ENCODE measurements around the gene PDE5A. TPM values are rescaled to one million over a fixed set of nuclear protein-coding genes. Genes with fewer than 3 reads are reported as not detected.

The PDE5A gene
- polyA plus RNA-seq, 1 donor (not counting 4 experiments of a cell fraction or from before 2014, with no cell fraction given): 3.6 TPM

GRCh38 chr4:119656342-119656741, 27.7 kb upstream of the PDE5A start:
- no peak overlapping the region for H2AFZ ChIP-seq (ENCODE audit: control insufficient read depth, low read length)

DNA sequence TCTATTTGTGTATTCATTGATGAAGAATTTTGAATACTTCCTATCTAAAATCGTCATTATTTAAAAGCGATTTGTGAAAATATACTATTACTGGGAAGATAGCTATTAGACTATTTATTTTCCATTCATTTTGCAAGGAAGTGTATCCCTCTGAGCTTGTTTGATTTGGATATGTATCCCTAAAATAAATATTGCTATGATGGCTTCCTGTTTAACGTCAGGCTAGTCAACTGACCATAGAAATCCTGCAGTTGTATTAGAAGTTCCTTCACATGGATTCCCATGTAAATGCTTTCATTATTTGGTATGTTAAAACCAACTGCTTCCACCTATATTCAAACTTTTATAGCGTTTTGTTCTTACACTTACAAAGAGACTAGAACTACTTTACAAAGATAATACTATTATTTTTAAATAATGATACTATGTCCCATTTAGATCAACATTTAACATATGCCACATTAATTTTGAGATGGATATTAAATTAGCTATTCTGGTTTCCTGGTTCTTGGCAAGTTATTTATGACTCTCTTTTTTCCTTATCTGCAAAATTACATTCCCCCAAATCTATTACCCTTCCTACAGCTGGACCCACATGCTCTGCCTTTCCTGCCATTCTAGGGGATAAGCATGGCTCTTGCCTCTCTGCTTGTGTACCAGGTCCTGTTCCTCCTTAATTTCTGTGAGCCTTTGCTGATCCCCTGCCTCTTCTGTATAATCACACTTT, 26.7 kb upstream of the PDE5A start:
- H3K4me3 ChIP-seq (ENCODE audit: control insufficient read depth in 2 of 3, extremely low read depth in 1 of 3, insufficient read depth in 2 of 3, low read depth in 1 of 3, low read length in 3 of 3): no peak overlapping the region
- no peak overlapping the region for H3K27ac ChIP-seq (ENCODE audit: control insufficient read depth, insufficient read depth, low read length)
- H3K79me2 ChIP-seq (ENCODE audit: control insufficient read depth, insufficient read depth, low read length): no peaks in the 10 kb centered on the region
- FAIRE-seq (no peak), DNase-seq (ENCODE audit: low read depth, low spot score) (no peak)
- H2AFZ ChIP-seq (ENCODE audit: control insufficient read depth, low read length): no peak overlapping the region
- no peaks in the 10 kb centered on the region for H3K36me3 ChIP-seq (ENCODE audit: control insufficient read depth in 2 of 2, extremely low read depth in 1 of 2, insufficient read depth in 2 of 2, low read length in 2 of 2)
- no peaks in the 10 kb centered on the region for H3K27me3 ChIP-seq (ENCODE audit: control insufficient read depth, extremely low read depth, insufficient read depth, low read length)
- TF ChIP-seq EZH2 (IDR thresholded peaks at IDR 0.05; ENCODE audit: low read length): no peak
- no peak for TF ChIP-seq CTCF (optimal IDR thresholded peaks at IDR 0.05 in 1 of 3, IDR thresholded peaks at IDR 0.05 in 1 of 3, conservative IDR thresholded peaks at IDR 0.05 in 1 of 3; ENCODE audit: extremely low read depth in 1 of 3, insufficient read depth in 2 of 3, low read length in 3 of 3)
- no peak overlapping the region for H3K4me2 ChIP-seq (ENCODE audit: control insufficient read depth, extremely low read depth, insufficient read depth, low read depth, low read length)
- H3K4me1 ChIP-seq (ENCODE audit: control insufficient read depth, extremely low read depth, insufficient read depth, low read length): no peaks in the 10 kb centered on the region
- H3K9me3 ChIP-seq (ENCODE audit: control insufficient read depth, low read depth, low read length): no peaks in the 10 kb centered on the region
- no peaks in the 10 kb centered on the region for H4K20me1 ChIP-seq (ENCODE audit: control insufficient read depth, extremely low read depth, insufficient read depth, low read length)
- dilution Hi-C loops (cut with MboI; ENCODE audit: extremely low pct_ligation_motif_present, low sequenced_read_pairs): no loop called here
- H3K9ac ChIP-seq (ENCODE audit: control insufficient read depth, extremely low read depth, insufficient read depth, low read length): no peak overlapping the region
- no peaks in the 10 kb centered on the region for H3K9me1 ChIP-seq (ENCODE audit: control insufficient read depth, extremely low read depth, insufficient read depth, low read length)

More at GRCh38 chr4:119656342-119656741, 27.7 kb upstream of the PDE5A start:
- TF ChIP-seq EZH2 (IDR thresholded peaks at IDR 0.05; ENCODE audit: low read length): no peak
- TF ChIP-seq CTCF (optimal IDR thresholded peaks at IDR 0.05 in 1 of 3, IDR thresholded peaks at IDR 0.05 in 1 of 3, conservative IDR thresholded peaks at IDR 0.05 in 1 of 3; ENCODE audit: extremely low read depth in 1 of 3, insufficient read depth in 2 of 3, low read length in 3 of 3): no peak
- FAIRE-seq (no peak), DNase-seq (ENCODE audit: low read depth, low spot score) (no peak)
- no peak overlapping the region for H3K4me3 ChIP-seq (ENCODE audit: control insufficient read depth in 2 of 3, extremely low read depth in 1 of 3, insufficient read depth in 2 of 3, low read depth in 1 of 3, low read length in 3 of 3)
- no peak overlapping the region for H3K9ac ChIP-seq (ENCODE audit: control insufficient read depth, extremely low read depth, insufficient read depth, low read length)
- H3K9me3 ChIP-seq (ENCODE audit: control insufficient read depth, low read depth, low read length): no peaks in the 10 kb centered on the region
- no peaks in the 10 kb centered on the region for H3K27me3 ChIP-seq (ENCODE audit: control insufficient read depth, extremely low read depth, insufficient read depth, low read length)
- no peak overlapping the region for H3K27ac ChIP-seq (ENCODE audit: control insufficient read depth, insufficient read depth, low read length)
- H3K9me1 ChIP-seq (ENCODE audit: control insufficient read depth, extremely low read depth, insufficient read depth, low read length): no peaks in the 10 kb centered on the region
- dilution Hi-C loops (cut with MboI; ENCODE audit: extremely low pct_ligation_motif_present, low sequenced_read_pairs): no loop called here
- H4K20me1 ChIP-seq (ENCODE audit: control insufficient read depth, extremely low read depth, insufficient read depth, low read length): no peaks in the 10 kb centered on the region
- no peaks in the 10 kb centered on the region for H3K36me3 ChIP-seq (ENCODE audit: control insufficient read depth in 2 of 2, extremely low read depth in 1 of 2, insufficient read depth in 2 of 2, low read length in 2 of 2)
- H3K79me2 ChIP-seq (ENCODE audit: control insufficient read depth, insufficient read depth, low read length): no peaks in the 10 kb centered on the region
- no peaks in the 10 kb centered on the region for H3K4me1 ChIP-seq (ENCODE audit: control insufficient read depth, extremely low read depth, insufficient read depth, low read length)
- no peak overlapping the region for H3K4me2 ChIP-seq (ENCODE audit: control insufficient read depth, extremely low read depth, insufficient read depth, low read depth, low read length)

All from keratinocyte (primary cell).